Kidney epithelial cell (primary cell): ENCODE data around the gene LRIG3. TPM values are rescaled to one million over a fixed set of nuclear protein-coding genes. Genes with fewer than 3 reads are reported as not detected.
"Not testable (repeated sequence)": the region's sequence is repeated elsewhere in the genome, so short reads cannot be mapped to it uniquely, and the experiment has no call there.

ENCODE experiments used
- DNase-seq: peaks from one replicate; pipeline ENCODE4 v3.0.0-alpha.2; 2010; ENCODE audit warnings: low read depth
- H3K27me3 ChIP-seq: 2 replicates; pipeline ENCODE4 v1.6.0; 2011; ENCODE audit warnings: low read length; ENCODE audit not compliant: control insufficient read depth, insufficient read depth
- H3K36me3 ChIP-seq: 2 replicates; pipeline ENCODE4 v1.5.1; 2011; ENCODE audit warnings: low read length; ENCODE audit not compliant: control insufficient read depth, insufficient read depth
- H3K4me3 ChIP-seq: 2 replicates; pipeline ENCODE4 v1.5.1; 2011; ENCODE audit warnings: low read depth, mild to moderate bottlenecking, control low read depth, low read length
- total RNA-seq: library from RNA; depleted of rRNA; stranded (reverse); fragments of >200 nt; gene quantifications from 2 replicates; pipeline ENCODE4 v1.2.3, GENCODE V29; 2015
- TF ChIP-seq, protein P1 (sequence below): IDR thresholded peaks from 2 replicates; pipeline ENCODE4 v1.5.1; 2011; ENCODE audit warnings: mild to moderate bottlenecking, moderate library complexity, low read length, control low read depth, inconsistent platforms; ENCODE audit not compliant: insufficient read depth, poor library complexity, severe bottlenecking

LRIG3 gene
- total RNA-seq, 1 donor from 2014 or later, result 57.9 TPM

- Histone ChIP-seq H3K4me3 (no peak overlapping the region), H3K36me3 (no peaks in the 10 kb centered on the region), H3K27me3 (no peaks in the 10 kb centered on the region)
- TF ChIP-seq, protein P1, sequence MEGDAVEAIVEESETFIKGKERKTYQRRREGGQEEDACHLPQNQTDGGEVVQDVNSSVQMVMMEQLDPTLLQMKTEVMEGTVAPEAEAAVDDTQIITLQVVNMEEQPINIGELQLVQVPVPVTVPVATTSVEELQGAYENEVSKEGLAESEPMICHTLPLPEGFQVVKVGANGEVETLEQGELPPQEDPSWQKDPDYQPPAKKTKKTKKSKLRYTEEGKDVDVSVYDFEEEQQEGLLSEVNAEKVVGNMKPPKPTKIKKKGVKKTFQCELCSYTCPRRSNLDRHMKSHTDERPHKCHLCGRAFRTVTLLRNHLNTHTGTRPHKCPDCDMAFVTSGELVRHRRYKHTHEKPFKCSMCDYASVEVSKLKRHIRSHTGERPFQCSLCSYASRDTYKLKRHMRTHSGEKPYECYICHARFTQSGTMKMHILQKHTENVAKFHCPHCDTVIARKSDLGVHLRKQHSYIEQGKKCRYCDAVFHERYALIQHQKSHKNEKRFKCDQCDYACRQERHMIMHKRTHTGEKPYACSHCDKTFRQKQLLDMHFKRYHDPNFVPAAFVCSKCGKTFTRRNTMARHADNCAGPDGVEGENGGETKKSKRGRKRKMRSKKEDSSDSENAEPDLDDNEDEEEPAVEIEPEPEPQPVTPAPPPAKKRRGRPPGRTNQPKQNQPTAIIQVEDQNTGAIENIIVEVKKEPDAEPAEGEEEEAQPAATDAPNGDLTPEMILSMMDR, result no peak
- DNase-seq, result no peak
Observed at GRCh38 chr12:58950739-58951100, 30.4 kb upstream of the LRIG3 start.

DNA sequence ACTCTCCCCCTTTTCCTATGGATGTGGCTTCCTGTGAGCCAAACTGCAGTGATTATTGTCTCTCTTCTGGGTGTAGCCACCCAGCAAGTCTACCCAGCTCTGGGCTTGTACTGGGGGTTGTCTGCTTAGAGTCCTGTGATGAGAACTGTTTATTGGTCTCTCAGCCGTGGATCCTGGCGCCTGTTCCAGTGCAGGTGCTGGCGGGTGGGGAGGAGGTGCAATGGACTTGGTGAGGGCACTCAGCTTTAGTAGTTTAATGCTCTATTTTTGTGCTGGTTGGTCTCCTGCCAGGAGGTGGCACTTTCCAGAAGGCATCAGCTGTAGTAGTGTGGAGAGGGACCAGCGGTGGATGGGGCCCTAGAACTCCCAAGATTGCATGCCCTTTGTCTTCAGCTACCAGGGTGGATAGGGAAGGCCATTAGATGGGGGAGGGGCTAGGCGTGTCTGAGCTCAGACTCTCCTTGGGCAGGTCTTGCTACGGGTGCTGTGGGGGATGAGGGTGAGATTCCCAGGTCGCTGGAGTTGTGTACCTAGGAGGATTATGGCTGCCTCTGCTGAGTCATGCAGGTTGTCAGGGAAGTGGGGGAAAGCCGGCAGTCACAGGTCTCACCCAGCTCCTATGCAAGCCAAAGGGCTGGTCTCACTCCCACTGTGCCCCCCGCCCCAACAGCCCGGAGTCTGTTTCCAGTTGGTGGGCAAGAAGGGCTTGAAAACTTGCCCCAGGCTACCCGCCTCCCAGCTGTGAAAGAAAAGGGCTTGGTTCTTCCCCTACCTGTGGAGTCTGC lies 29.8 kb upstream of the LRIG3 start:
- not testable (repeated sequence) for H3K27me3 ChIP-seq, H3K4me3 ChIP-seq, DNase-seq

DNA sequence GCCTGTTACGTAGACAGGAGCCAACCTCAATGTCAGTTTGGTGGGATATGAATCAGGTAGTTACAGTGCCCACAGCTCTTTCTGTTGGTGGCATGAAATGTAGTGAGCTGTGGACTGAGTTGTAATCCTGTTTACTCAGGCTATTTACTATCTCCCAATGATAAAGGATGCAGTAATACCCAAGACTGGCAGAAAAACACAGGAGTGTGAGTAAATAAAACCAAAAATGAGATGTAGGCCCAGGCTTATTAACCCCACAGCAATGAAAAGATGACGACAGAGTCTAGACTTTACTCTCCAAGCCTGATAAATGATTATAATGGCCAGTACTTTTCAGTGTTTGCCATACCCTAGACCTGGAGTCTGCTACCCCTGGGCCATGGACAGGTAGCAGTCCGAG lies 22.8 kb upstream of the LRIG3 start:
- DNase-seq, result no peak
- TF ChIP-seq, protein P1, result no peak
- Histone ChIP-seq H3K27me3 (no peaks in the 10 kb centered on the region), H3K36me3 (no peaks in the 10 kb centered on the region), H3K4me3 (no peak overlapping the region)

More for the DNA sequence above, 29.8 kb upstream of the LRIG3 start:
- not testable (repeated sequence) for H3K36me3 ChIP-seq

- H3K36me3 ChIP-seq, result no peaks in the 10 kb centered on the region
- no peak for DNase-seq
- H3K4me3 ChIP-seq, result no peak overlapping the region
- no peaks in the 10 kb centered on the region for H3K27me3 ChIP-seq
- TF ChIP-seq, protein P1, result no peak
Observed at GRCh38 chr12:58942345-58942744, 22.0 kb upstream of the LRIG3 start.

DNA sequence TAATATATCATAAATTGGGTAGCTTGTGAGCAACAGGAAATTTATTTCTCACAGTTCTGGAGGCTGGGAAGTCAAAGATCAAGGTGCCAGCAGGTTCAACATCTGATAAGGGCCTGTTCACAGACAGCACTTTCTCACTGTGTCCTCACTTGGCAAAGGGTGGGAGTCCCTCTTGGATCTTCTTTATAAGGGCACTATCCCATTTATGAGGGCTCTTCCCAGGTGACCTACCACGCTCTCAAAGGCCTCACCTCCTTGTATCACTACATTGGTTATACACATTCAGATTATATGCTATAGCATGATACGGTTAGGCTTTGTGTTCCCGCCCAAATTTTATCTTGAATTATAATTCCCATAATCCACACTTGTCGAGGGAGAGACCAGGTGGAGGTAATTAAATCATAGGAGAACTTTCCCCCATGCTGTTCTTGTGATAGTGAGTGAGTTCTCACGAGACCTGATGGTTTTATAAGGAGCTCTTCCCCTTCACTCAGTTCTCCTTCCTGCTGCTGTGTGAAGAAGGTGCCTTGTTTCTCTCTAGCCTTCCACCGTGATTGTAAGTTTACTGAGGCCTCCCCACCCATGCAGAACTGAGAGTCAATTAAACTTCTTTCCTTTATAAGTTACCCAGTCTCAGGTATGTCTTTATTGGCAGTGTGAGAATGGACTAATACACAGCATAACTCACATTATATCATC lies 19.2 kb upstream of the LRIG3 start:
- no peak for DNase-seq
- TF ChIP-seq, protein P1, result no peak

DNA sequence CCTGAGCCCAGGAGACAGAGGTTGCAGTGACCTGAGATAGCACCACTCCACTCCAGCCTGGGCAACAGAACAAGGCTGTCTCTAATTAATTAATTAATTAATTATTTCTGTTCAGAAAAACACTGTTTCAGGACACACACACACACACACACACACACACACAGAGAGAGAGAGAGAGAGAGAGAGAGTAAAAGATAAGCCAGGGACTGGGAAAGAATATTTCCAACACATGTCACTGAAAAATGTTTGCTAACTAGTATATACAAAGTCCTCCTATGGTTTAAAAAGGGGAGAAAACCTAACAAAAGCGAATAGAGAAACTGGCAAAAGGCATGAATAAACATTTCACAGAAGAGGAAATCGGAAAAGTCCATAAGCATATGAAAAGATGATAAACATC lies 18.1 kb upstream of the LRIG3 start:
- no peaks in the 10 kb centered on the region for H3K27me3 ChIP-seq
- no peaks in the 10 kb centered on the region for H3K36me3 ChIP-seq
- DNase-seq, result no peak
- TF ChIP-seq, protein P1, result no peak
- no peak overlapping the region for H3K4me3 ChIP-seq

More for the DNA sequence above, 19.2 kb upstream of the LRIG3 start:
- Histone ChIP-seq H3K27me3 (no peaks in the 10 kb centered on the region), H3K4me3 (no peak overlapping the region), H3K36me3 (no peaks in the 10 kb centered on the region)
